Inflammatory macrophage treated with lipopolysaccharide for 1 hour (primary cell): ENCODE results near the gene GRIK3.
"Not testable (repeated sequence)": the region's sequence is repeated elsewhere in the genome, so short reads cannot be mapped to it uniquely, and the experiment has no call there.

Experiments used
- DNase-seq, 2 donors: peaks; one replicate each; pipeline ENCODE4 v3.0.0-alpha.2; 2020 to 2022

The GRIK3 gene

GRCh38 chr1:36776256-36776655 is 258.1 kb downstream of the GRIK3 start:
- DNase-seq, result no peak

GRCh38 chr1:36775716-36776115 is 258.6 kb downstream of the GRIK3 start:
- no peak for DNase-seq

GRCh38 chr1:36773827-36774541 is 260.3 kb downstream of the GRIK3 start:
- peak in 1 of 2 donors; percentile 1 for DNase-seq

GRCh38 chr1:36772647-36773495 is 261.4 kb downstream of the GRIK3 start:
- no peak for DNase-seq

- no peak for DNase-seq
Observed at GRCh38 chr1:36771660-36772284, 262.5 kb downstream of the GRIK3 start.

- no peak for DNase-seq
Observed at GRCh38 chr1:36771240-36771639, 263.1 kb downstream of the GRIK3 start.

GRCh38 chr1:36769886-36770830 is 264.2 kb downstream of the GRIK3 start:
- no peak for DNase-seq

GRCh38 chr1:36768486-36769178 is 265.7 kb downstream of the GRIK3 start:
- DNase-seq, result no peak

- DNase-seq, result not testable (repeated sequence)
Observed at GRCh38 chr1:36767429-36767828, 266.9 kb downstream of the GRIK3 start.

GRCh38 chr1:36766481-36766880 is 267.8 kb downstream of the GRIK3 start:
- DNase-seq, result no peak

GRCh38 chr1:36765785-36766300 is 268.5 kb downstream of the GRIK3 start:
- DNase-seq, result no peak

GRCh38 chr1:36764798-36765197 is 269.5 kb downstream of the GRIK3 start:
- DNase-seq, result no peak

- no peak for DNase-seq
Observed at GRCh38 chr1:36763771-36764170, 270.5 kb downstream of the GRIK3 start.

- DNase-seq, result no peak
Observed at GRCh38 chr1:36762174-36762573, 272.1 kb downstream of the GRIK3 start.

GRCh38 chr1:36761113-36761512 is 273.2 kb downstream of the GRIK3 start:
- DNase-seq, result no peak

GRCh38 chr1:36760081-36760480 is 274.2 kb downstream of the GRIK3 start:
- DNase-seq, result no peak

GRCh38 chr1:36759355-36759754 is 275.0 kb downstream of the GRIK3 start:
- DNase-seq, result no peak

GRCh38 chr1:36755303-36756230 is 278.7 kb downstream of the GRIK3 start:
- DNase-seq, result no peak

- DNase-seq, result no peak
Observed at GRCh38 chr1:36754366-36754765, 279.9 kb downstream of the GRIK3 start.

- DNase-seq, result no peak
Observed at GRCh38 chr1:36753451-36753850, 280.9 kb downstream of the GRIK3 start.
